ENCODE measurements around the gene TPSG1. TPM values are rescaled to one million over a fixed set of nuclear protein-coding genes. Genes with fewer than 3 reads are reported as not detected.

Gene TPSG1
- total RNA-seq, 1 experiment from 2014 or later, result not detected

DNA sequence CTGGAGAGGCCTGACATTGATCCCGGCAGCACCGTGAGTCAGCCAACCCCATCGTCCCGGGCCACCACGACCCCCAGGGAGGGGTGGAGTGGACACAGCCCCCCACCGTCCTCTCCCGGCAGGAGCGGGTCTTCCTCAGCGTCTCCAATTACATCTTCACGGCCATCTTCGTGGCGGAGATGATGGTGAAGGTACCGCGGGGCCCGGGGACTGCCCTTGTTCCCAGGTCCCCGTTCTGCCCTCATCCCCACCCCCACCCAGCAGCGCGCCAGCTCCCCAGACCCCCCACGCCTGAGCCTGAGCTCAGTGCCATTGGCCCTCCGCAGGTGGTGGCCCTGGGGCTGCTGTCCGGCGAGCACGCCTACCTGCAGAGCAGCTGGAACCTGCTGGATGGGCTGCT, 14.6 kb downstream of the TPSG1 start:
- no TSS peak for BruUV-seq (replicated peaks)
- Histone ChIP-seq H3K4me1 (ENCODE audit: control insufficient read depth in 1 of 2, insufficient read depth in 2 of 2, low read length in 2 of 2) (no peaks in the 10 kb centered on the region), H3K36me3 (ENCODE audit: control insufficient read depth in 1 of 2, insufficient read depth in 2 of 2, low read length in 2 of 2) (no peaks in the 10 kb centered on the region), H3K27me3 (ENCODE audit: insufficient read depth, low read length) (no peaks in the 10 kb centered on the region), H3K9ac (ENCODE audit: low read length) (no peak overlapping the region), H3K4me3 (replicated peaks in 1 of 2; ENCODE audit: low read depth in 1 of 2, low read length in 2 of 2) (no peak overlapping the region), H3K27ac (ENCODE audit: low read depth, low read length) (no peak overlapping the region), H2AFZ (ENCODE audit: low read depth, low read length, poor library complexity, severe bottlenecking) (no peak overlapping the region), H3K9me2 (ENCODE audit: insufficient read depth) (no peaks in the 10 kb centered on the region), H3K4me2 (ENCODE audit: low read length) (no peak overlapping the region), H3K79me2 (ENCODE audit: insufficient read depth, low read length) (no peaks in the 10 kb centered on the region), H4K20me1 (ENCODE audit: insufficient read depth) (no peaks in the 10 kb centered on the region), H3K9me3 (ENCODE audit: control insufficient read depth in 1 of 2, insufficient read depth in 1 of 2, low read depth in 1 of 2, low read length in 2 of 2) (no peaks in the 10 kb centered on the region)
- DNase-seq (ENCODE audit: low read depth, low spot score), result no peak
- CTCF ChIA-PET, result no interaction called here
- ATAC-seq, result no peak
- POLR2A ChIA-PET, result no interaction called here
- no peak for TF ChIP-seq SIN3A (IDR thresholded peaks at IDR 0.05; ENCODE audit: low read depth)
- no peak for TF ChIP-seq JUND (IDR thresholded peaks at IDR 0.05)
- no peak for TF ChIP-seq ZNF274 (IDR thresholded peaks at IDR 0.05; ENCODE audit: low read depth, low read length)
- TF ChIP-seq ELF1 (IDR thresholded peaks at IDR 0.05; ENCODE audit: borderline replicate concordance, low read depth), result no peak
- TF ChIP-seq SRF (IDR thresholded peaks at IDR 0.05; ENCODE audit: low read depth), result no peak
- no peak for TF ChIP-seq EZH2 (IDR thresholded peaks at IDR 0.05)
- intact Hi-C loops (cut with micrococcal nuclease), result no loop called here
- RAD21 ChIA-PET (ENCODE audit: low non-redundant PET in 1 of 2, low total read pairs in 2 of 2, uncharacterized antibody in 2 of 2, unreplicated experiment in 2 of 2), result no interaction called here

DNA sequence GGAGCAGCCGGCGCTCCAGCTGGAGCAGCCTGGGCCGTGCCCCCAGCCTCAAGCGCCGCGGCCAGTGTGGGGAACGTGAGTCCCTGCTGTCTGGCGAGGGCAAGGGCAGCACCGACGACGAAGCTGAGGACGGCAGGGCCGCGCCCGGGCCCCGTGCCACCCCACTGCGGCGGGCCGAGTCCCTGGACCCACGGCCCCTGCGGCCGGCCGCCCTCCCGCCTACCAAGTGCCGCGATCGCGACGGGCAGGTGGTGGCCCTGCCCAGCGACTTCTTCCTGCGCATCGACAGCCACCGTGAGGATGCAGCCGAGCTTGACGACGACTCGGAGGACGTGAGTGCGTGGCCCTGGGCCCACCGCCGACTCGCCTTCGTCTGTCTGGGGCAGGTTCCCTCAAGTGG, 16.0 kb downstream of the TPSG1 start:
- Histone ChIP-seq H3K27ac (ENCODE audit: low read depth, low read length) (no peak overlapping the region), H2AFZ (ENCODE audit: low read depth, low read length, poor library complexity, severe bottlenecking) (no peak overlapping the region), H3K4me3 (replicated peaks in 1 of 2; ENCODE audit: low read depth in 1 of 2, low read length in 2 of 2) (no peak overlapping the region), H4K20me1 (ENCODE audit: insufficient read depth) (no peaks in the 10 kb centered on the region), H3K36me3 (ENCODE audit: control insufficient read depth in 1 of 2, insufficient read depth in 2 of 2, low read length in 2 of 2) (no peaks in the 10 kb centered on the region), H3K27me3 (ENCODE audit: insufficient read depth, low read length) (no peaks in the 10 kb centered on the region), H3K9ac (ENCODE audit: low read length) (no peak overlapping the region), H3K9me3 (ENCODE audit: control insufficient read depth in 1 of 2, insufficient read depth in 1 of 2, low read depth in 1 of 2, low read length in 2 of 2) (no peaks in the 10 kb centered on the region), H3K79me2 (ENCODE audit: insufficient read depth, low read length) (no peaks in the 10 kb centered on the region), H3K9me2 (ENCODE audit: insufficient read depth) (no peaks in the 10 kb centered on the region), H3K4me1 (ENCODE audit: control insufficient read depth in 1 of 2, insufficient read depth in 2 of 2, low read length in 2 of 2) (no peaks in the 10 kb centered on the region), H3K4me2 (ENCODE audit: low read length) (no peak overlapping the region)
- TF ChIP-seq ZFX (IDR thresholded peaks at IDR 0.05), result no peak
- TF ChIP-seq, protein P1, sequence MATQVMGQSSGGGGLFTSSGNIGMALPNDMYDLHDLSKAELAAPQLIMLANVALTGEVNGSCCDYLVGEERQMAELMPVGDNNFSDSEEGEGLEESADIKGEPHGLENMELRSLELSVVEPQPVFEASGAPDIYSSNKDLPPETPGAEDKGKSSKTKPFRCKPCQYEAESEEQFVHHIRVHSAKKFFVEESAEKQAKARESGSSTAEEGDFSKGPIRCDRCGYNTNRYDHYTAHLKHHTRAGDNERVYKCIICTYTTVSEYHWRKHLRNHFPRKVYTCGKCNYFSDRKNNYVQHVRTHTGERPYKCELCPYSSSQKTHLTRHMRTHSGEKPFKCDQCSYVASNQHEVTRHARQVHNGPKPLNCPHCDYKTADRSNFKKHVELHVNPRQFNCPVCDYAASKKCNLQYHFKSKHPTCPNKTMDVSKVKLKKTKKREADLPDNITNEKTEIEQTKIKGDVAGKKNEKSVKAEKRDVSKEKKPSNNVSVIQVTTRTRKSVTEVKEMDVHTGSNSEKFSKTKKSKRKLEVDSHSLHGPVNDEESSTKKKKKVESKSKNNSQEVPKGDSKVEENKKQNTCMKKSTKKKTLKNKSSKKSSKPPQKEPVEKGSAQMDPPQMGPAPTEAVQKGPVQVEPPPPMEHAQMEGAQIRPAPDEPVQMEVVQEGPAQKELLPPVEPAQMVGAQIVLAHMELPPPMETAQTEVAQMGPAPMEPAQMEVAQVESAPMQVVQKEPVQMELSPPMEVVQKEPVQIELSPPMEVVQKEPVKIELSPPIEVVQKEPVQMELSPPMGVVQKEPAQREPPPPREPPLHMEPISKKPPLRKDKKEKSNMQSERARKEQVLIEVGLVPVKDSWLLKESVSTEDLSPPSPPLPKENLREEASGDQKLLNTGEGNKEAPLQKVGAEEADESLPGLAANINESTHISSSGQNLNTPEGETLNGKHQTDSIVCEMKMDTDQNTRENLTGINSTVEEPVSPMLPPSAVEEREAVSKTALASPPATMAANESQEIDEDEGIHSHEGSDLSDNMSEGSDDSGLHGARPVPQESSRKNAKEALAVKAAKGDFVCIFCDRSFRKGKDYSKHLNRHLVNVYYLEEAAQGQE (IDR thresholded peaks at IDR 0.05; ENCODE audit: low read depth), result no peak
- TF ChIP-seq ELF1 (IDR thresholded peaks at IDR 0.05; ENCODE audit: borderline replicate concordance, low read depth), result no peak
- TF ChIP-seq EGR1 (IDR thresholded peaks at IDR 0.05; ENCODE audit: low read depth), result no peak
- TF ChIP-seq ZNF274 (IDR thresholded peaks at IDR 0.05; ENCODE audit: low read depth, low read length), result no peak
- no peak for TF ChIP-seq YY1 (IDR thresholded peaks at IDR 0.05; ENCODE audit: extremely low read depth, insufficient replicate concordance, low read depth, low read length)
- no peak for TF ChIP-seq RAD21 (IDR thresholded peaks at IDR 0.05; ENCODE audit: low read depth)
- TF ChIP-seq EZH2phosphoT487 (IDR thresholded peaks at IDR 0.05; ENCODE audit: borderline replicate concordance), result no peak
- no peak for TF ChIP-seq CEBPB (IDR thresholded peaks at IDR 0.05; ENCODE audit: low read depth)
- no peak for TF ChIP-seq POLR2AphosphoS5 (IDR thresholded peaks at IDR 0.05; ENCODE audit: low read depth, low read length)
- TF ChIP-seq, protein P2, sequence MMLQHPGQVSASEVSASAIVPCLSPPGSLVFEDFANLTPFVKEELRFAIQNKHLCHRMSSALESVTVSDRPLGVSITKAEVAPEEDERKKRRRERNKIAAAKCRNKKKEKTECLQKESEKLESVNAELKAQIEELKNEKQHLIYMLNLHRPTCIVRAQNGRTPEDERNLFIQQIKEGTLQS (IDR thresholded peaks at IDR 0.05), result no peak
- ChIA-PET CTCF (no interaction called here), POLR2A (no interaction called here), RAD21 (ENCODE audit: low non-redundant PET in 1 of 2, low total read pairs in 2 of 2, uncharacterized antibody in 2 of 2, unreplicated experiment in 2 of 2) (no interaction called here)
- ATAC-seq, result no peak
- BruUV-seq (replicated peaks), result no TSS peak
- intact Hi-C loops (cut with micrococcal nuclease), result no loop called here
- no peak for DNase-seq (ENCODE audit: low read depth, low spot score)
